GM12875 (cell line): ENCODE data around the gene SRGAP3.
A peak's percentile ranks its signal among the peaks of the same experiment; 100 is the strongest.

ENCODE experiments used
- H3K4me3 ChIP-seq: one replicate; pipeline ENCODE4 v1.5.1; 2011; ENCODE audit warnings: low read depth, low read length, control low read depth
- TF ChIP-seq, protein P1 (sequence below): IDR thresholded peaks from 2 replicates; pipeline ENCODE4 v1.5.1; 2011; ENCODE audit warnings: low read depth, mild to moderate bottlenecking, control low read depth, inconsistent platforms, low read length, moderate library complexity, borderline replicate concordance; ENCODE audit not compliant: insufficient read depth

Gene SRGAP3

DNA sequence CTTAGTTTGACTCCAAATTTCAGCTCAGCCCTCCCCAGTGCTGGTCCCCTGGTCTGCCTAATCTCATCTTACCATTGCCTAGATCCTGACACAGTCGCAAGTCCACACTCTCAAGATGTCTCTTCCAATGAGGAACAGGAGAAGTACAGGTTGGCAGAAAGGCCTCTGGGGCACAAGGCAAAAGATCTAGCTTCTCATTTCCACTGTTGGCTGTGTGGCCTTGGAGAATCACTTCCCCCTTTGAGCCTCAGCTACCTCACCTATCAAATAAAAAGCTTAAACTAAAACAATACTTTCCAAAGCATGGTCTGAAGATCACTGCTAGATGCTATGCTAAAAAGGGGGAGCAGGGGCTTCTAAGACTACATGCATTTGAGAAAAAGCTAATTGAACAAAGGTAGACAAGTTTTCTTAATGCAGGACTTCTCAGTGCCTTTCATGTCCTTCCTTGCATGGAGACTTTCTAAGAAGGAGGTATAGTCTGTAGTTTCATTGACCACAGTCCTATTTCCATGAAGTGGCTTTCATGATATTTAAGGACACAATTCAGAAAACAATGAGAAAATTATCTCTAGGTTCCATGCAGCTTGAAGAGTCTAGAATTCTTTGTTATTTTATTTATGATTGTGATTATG is 168.1 kb downstream of the SRGAP3 start:
- TF ChIP-seq, protein P1, sequence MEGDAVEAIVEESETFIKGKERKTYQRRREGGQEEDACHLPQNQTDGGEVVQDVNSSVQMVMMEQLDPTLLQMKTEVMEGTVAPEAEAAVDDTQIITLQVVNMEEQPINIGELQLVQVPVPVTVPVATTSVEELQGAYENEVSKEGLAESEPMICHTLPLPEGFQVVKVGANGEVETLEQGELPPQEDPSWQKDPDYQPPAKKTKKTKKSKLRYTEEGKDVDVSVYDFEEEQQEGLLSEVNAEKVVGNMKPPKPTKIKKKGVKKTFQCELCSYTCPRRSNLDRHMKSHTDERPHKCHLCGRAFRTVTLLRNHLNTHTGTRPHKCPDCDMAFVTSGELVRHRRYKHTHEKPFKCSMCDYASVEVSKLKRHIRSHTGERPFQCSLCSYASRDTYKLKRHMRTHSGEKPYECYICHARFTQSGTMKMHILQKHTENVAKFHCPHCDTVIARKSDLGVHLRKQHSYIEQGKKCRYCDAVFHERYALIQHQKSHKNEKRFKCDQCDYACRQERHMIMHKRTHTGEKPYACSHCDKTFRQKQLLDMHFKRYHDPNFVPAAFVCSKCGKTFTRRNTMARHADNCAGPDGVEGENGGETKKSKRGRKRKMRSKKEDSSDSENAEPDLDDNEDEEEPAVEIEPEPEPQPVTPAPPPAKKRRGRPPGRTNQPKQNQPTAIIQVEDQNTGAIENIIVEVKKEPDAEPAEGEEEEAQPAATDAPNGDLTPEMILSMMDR, result no peak

GRCh38 chr3:9080163-9080562 is 169.3 kb downstream of the SRGAP3 start:
- H3K4me3 ChIP-seq, result no peak overlapping the region
- TF ChIP-seq, protein P1, result no peak

More for the DNA sequence above, 168.1 kb downstream of the SRGAP3 start:
- H3K4me3 ChIP-seq, result no peak overlapping the region

DNA sequence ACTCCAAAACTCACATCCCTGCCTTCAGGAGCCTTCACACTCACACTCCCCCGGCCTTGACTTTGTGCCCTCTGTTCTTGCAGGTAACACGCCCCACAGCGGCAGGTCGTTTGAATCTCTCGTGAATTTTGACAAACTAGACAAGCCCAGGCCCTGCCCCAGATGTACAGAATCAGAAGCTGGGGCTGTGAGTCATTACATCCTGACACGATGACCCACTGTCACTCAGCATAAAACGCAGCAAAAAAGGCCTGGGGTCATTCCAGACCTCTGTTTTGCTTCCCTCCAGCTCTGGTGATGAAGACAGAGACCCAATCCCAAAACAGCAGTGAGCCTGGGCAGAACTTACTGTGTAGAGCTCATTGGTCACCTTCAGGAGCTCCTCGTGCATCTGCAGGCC is 169.8 kb downstream of the SRGAP3 start:
- no peak overlapping the region for H3K4me3 ChIP-seq
- TF ChIP-seq, protein P1, result no peak

DNA sequence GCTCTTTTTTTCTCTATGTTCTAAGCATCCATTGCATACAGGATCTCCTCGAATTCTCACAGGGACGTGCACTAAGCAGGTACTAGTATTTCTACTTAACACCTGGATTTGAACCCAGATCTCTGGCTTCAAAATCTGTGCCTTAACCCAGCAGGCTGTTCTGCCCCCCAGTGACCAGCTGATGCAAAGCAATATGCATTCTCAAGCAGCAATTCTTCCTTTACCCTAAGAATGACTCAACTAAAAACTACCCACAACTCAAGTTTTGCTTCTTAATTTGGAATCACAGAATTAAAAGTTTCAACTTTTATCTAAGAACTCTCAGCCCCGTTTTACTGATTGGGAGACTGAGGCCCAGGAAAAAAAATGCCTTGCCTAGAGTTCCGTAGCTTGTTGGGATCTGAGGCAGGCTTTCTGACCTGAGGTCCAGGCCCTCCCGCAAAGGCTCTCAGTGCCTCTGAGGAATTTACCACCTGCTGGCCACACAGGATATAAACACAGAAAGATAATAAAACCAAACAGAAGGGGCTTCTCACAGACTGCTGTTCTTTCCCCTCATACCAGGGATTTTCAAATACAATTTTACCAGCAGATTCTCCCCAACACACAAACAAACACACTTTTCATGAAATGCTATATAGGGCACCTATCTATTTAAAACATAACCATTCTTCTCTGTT is 170.7 kb downstream of the SRGAP3 start:
- TF ChIP-seq, protein P1, result peak; percentile 21; the same call in 1 of the 2 replicates
- no peak overlapping the region for H3K4me3 ChIP-seq

GRCh38 chr3:9077029-9077428 is 172.4 kb downstream of the SRGAP3 start:
- TF ChIP-seq, protein P1, result no peak
- H3K4me3 ChIP-seq, result no peak overlapping the region

- TF ChIP-seq, protein P1, result no peak
- no peak overlapping the region for H3K4me3 ChIP-seq
These were observed 173.7 kb downstream of the SRGAP3 start for GRCh38 chr3:9075762-9076161.

- TF ChIP-seq, protein P1, result no peak
- H3K4me3 ChIP-seq, result no peak overlapping the region
These were observed 175.4 kb downstream of the SRGAP3 start for GRCh38 chr3:9074079-9074478.
